GM18873 (cell line): Measurements from ENCODE around the gene TTLL13.
"Not testable (repeated sequence)": the region's sequence is repeated elsewhere in the genome, so short reads cannot be mapped to it uniquely, and the experiment has no call there.

Experiments used
- ATAC-seq: cut with Tn5 transposase; IDR thresholded peaks from one replicate; pipeline ENCODE4 v1.9.1; 2021; ENCODE audit warnings: mild to moderate bottlenecking, moderate library complexity, moderate number of reproducible peaks; ENCODE audit not compliant: unreplicated experiment, low FRiP score

The TTLL13 gene

DNA sequence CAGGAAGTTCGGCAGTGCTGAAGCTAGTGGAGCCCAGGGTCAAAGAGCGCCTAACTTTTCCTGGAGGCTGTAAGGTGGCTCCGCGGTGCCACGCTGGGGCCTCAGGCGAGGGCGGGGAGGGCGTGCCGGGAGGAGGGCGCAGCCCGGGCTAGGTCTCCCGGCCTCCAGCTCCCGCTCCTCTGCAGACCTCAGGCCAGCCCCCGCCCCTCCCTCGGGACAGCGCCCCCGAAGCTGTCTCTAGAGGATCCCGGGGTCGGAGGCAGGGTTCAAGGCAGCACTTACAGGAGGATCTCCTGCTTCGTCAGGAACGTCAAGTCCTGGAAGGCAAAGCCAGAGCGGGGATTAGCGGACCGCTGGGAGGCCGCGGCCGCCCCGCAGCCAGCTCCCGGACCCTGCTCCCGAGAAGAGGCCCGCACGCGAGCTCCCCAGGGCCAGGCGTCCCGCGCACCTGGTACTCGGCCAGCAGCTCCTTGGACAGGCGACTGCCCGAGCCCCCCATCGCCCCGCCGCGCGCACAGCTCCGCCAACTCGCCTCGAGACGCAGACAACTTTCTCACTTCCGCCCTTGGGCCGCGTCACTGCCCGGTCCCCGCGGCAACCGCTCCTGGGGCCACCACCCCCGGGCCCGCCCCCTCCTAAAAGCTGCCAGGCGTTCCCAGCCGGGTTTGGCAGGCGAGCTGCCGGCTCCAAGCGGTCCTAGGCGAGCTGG, 15.8 kb upstream of the TTLL13 start, which contains the start of gene CIB1:
TSS of gene CIB1 (minus strand) at position 555 of the 709 bp plus-strand sequence. CDS start at position 499, 56 bp downstream.
- peak; percentile 62 for ATAC-seq

DNA sequence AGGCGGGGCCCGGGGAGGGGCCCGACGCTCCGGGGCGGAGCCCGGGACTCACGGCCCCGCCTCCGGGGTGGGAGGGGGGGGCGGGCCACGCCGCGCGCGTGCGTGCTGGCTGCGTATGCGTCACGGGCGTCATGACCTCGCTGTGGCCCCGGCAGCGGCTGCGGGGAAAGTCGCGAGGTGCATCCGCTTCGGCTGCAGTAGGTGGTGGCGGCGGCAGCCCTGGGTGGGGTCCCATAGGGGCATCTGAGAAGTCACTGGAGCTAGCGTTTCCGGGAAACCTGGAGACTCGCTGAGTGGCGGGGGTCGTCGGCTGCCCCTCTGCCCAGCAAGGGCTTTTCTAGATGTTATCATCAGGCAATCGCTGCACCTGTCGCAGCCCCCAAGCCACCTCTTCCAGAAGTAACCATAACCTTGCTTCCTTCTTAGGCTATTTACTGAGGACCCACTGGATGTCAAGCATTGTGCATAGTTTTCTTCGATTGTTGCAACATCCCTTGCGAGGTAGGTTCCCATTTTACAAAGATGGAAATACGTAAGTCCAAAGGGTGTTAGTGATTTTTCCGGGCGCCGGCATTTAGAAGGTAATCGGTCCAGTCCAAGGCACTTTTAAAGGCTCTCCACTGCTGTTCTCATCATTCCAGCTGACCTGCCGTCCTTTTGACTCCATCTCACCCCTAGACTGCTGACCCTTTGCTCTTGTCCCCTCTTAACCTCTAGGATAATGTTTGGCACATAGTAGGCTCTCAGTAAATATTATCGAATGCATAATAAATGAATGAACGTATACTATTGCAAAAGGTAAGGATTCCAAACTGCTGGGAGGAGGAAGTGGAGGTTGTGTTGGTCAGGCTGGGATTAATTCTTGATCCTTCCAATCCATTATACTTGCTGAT, 15.0 kb upstream of the TTLL13 start, which contains the start of gene GDPGP1:
TSS of gene GDPGP1 (plus strand) at position 114 of the 893 bp plus-strand sequence. CDS start 6,700 bp downstream, outside the sequence.
- peak; percentile 57 for ATAC-seq

DNA sequence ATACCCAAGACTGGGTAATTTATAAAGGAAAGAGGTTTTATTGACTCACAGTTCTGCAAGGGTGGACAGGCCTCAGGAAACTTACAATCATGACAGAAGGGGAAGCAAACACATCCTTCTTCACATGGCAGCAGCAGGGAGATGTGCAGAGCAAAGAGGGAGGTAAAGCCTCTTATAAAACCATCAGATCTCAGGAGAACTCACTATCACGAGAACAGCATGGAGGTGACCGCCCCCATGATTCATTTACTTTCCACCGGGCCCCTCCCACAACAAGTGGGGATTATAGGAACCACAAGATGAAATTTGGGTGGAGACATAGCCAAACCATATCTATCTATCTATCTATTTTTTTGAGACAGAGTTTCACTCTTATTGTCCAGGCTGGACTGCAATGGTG, 10.0 kb upstream of the TTLL13 start:
- no peak for ATAC-seq

GRCh38 chr15:90240856-90241255, 8.5 kb upstream of the TTLL13 start:
- no peak for ATAC-seq

DNA sequence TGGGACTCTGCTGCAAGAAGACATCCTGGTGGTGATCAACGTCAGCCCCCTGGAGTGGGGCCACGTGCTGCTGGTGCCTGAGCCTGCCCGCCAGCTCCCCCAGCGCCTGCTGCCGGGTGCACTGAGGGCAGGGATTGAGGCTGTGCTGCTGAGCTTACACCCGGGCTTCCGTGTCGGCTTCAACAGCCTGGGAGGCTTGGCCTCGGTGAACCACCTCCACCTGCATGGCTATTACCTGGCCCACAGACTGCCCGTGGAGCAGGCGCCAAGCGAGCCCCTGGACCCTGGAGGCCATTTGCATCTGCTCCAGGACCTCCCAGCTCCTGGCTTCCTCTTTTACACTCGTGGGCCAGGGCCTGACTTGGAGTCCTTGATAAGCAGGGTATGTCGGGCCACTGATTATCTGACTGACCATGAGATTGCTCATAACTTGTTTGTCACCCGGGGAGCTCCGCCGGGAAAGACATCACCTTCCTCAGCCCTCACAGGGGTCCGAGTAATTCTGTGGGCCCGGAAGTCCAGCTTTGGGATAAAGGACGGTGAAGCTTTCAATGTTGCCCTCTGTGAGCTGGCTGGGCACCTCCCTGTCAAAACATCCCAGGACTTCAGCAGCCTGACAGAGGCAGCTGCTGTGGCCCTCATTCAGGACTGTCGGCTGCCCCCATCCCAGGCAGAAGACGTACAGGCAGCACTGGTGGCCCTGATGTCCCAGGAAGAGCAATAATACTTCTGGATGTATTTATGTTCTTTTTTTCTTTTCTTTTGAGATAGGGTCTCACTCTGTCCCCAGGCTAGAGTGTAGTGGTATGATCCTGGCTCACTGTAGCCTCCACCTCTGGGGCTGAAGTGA, 7.8 kb upstream of the TTLL13 start:
- no peak for ATAC-seq

DNA sequence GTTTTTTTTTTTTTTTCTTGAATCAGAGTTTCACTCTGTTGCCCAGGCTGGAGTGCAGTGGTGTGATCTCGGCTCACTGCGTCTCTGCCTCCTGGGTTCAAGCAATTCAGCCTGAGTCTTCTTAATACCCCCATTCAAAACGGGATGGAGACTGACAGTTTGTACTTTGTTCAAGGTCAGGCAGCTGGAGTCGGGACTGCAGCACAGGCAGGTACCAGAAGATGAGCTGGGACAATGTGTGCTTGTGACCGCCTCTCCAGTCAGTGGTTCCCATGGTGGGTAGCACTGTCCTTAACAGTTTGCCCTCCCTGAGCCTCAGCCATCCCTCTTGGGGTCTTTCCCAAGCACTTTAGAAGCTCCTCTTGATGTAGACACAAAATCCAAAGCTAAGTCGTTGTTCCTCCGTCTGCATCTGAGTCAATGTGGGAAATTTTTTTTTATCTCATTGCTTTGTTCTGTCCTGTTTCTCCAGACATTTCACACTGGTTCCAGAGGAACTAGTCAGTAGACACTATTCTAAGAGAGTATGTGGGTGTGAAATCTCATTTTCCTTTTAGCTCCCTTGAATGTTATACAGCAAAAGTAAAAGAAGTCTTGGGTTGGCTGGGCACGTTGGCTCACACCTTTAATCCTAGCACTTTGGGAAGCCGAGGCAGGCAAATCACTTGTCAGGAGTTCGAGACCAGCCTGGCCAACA, 5.3 kb upstream of the TTLL13 start:
- no peak for ATAC-seq

DNA sequence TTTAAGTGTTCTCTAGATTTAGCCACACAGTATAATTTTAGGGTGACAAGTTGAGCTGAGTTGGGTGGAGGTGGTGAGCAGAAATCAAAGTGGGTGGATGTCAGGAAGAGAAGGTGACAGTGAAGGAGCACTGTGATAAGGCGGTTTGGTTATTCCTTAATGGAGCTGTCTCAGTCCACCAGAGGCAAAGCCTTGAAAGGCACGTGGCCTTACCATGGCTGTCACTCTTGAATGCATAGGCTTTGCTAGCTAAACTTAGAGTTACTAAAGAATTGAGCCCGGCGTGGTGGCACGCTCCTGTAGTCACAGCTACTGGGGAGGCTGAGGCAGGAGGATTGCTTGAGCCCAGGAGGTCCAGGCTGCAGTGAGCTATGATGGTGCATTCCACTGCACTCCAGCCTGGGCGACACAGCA, 560 bp upstream of the TTLL13 start:
- no peak for ATAC-seq

DNA sequence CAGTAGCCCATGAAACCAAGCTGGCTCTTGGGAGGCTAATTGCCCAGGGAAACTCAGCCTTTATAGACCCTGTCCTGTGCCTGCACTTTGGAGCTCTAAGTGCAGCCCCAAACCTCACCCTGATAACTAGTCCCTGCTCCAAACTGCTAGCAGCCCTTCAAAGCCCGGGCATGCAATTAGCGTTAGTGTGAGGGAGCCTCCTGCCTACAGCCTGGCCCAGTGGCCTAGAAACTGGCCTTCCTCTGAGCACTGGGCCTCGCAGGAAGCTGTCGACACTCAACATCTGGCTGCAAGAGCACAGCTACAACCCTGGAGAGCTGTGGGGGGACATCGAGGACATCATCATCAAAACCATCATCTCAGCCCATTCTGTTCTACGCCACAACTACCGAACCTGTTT, 8.4 kb downstream of the TTLL13 start:
- no peak for ATAC-seq

DNA sequence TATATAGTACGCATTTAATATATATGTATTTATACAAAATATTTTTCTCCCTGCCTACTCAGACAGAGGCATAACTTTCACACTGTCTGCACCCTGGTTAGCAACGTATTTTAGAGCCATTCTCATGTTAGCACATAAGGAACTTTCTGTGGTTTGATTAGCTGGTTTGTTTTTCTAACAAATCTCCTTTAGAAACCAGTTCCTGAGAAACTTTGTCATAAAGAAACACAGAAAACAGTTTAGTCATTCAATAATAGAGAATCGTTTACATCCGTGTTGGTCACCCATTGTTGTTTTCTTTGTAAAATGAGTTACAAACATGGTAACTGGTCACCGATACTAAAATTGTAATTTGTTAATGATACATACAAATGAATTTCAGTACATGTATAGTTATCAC, 10.2 kb downstream of the TTLL13 start:
- ATAC-seq: peak; percentile 65

DNA sequence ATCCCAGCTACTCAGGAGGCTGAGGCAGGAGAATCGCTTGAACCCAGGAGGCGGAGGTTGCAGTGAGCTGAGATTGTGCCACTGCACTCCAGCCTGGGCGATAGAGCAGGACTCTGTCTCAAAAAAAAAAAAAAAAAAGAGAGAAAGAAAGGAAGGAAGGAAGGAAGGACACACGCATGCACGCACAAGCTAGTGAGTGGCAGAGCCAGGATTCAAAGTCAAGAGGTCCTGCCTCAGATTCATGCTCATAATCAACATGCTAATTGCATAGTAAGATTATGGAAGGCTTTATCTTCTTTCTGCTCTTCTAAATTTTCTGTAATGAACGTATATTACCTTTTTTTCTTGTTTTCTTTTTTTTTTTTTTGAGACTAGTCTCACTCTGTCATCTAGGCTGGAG, 11.4 kb downstream of the TTLL13 start:
- ATAC-seq: not testable (repeated sequence)

DNA sequence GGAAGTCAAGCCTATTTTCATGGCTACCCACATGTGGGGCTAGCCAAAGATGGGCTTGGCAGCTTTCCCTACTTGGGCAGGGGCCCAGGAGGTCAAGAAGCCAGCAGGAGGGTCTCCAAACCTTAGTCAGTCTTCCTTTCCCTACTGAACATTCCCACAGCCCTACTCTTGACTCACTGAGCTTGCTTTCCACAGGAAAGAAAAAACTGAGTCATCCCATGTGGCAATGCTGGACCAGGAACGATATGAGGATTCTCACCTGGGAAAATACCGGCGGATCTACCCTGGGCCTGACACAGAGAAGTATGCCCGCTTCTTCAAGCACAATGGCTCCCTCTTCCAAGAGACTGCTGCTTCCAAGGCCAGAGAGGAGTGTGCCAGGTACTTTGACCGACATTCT, 12.5 kb downstream of the TTLL13 start:
- no peak for ATAC-seq

DNA sequence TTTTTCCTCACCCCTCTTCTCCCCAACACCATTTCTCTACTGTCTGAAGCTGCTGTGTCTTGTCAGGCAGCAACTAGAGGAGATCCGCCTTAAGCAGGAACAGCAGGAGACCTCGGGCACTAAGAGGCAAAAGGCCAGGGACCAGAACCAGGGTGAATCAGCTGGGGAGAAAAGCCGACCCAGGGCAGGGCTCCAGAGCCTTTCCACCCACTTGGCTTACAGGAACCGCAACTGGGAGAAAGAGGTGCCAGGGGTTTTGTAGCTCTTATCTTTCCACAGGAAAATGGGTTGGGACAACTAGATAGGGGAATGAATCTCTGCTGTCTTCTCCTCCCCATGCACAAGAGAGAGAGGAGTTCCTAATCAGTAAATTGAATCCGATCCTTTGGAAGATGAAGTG, 13.1 kb downstream of the TTLL13 start:
- ATAC-seq: no peak

- no peak for ATAC-seq
Measured at GRCh38 chr15:90264671-90265070, 15.3 kb downstream of the TTLL13 start.

DNA sequence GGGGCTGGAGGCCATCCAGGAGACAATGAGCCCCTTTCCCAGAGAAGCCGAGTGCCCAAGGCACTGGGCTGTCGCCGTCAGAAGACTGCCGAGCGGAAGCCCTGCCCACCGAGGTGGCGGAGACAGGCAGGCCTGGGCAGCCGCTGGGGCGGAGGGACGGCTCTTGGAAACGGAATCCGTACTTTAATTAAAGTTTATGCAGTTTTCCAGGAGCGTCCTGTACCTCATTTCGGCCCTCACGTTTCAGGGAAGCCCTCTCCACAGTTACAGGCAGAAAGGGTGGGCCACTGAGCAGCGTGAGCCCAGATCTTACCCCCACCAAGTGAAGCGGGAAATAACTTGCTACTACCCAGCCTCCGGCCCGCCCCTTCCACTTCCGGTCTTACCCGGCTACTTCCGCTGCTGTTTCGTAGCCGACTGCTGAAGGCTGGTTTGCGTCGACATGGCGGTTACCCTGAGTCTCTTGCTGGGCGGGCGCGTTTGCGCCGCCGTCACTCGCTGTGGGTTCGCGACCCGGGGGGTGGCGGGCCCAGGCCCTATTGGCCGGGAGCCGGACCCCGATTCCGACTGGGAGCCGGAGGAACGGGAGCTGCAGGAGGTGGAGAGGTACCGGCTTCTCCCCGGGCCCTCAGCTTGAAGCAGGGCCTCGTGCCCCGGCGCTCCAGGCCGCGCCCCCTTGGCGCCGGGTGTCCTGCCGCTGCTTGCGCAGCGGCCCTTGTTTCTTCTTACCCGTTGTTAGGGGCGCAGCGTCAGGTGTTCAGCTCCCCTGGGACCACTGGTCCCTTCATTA, 16.1 kb downstream of the TTLL13 start, which contains the start of gene NGRN:
TSS of gene NGRN (plus strand) at position 402 of the 790 bp plus-strand sequence. CDS start at position 443, 41 bp downstream.
- ATAC-seq: peak; percentile 95

GRCh38 chr15:90266061-90266431, 16.7 kb downstream of the TTLL13 start:
- ATAC-seq: no peak

- no peak for ATAC-seq
Measured at GRCh38 chr15:90266485-90266884, 17.1 kb downstream of the TTLL13 start.

DNA sequence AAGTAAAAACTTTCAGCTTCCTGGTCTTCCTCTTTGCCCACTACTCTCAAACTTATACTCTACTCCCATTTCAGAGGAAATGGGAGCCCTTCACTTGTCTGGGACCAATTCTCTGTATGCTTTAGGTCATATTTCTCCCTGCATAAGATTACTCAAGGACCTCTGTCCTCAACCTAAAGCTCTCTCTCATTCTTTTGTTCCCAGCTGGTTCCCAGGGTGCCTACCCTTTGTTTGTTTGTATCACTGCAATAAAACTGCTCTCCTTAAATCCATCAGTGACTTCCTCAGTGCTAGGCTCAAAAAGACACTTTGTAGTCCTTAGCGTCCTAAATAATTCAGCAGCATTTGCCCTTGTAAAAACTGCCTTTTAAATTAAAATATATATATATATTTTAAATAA, 19.1 kb downstream of the TTLL13 start:
- no peak for ATAC-seq

DNA sequence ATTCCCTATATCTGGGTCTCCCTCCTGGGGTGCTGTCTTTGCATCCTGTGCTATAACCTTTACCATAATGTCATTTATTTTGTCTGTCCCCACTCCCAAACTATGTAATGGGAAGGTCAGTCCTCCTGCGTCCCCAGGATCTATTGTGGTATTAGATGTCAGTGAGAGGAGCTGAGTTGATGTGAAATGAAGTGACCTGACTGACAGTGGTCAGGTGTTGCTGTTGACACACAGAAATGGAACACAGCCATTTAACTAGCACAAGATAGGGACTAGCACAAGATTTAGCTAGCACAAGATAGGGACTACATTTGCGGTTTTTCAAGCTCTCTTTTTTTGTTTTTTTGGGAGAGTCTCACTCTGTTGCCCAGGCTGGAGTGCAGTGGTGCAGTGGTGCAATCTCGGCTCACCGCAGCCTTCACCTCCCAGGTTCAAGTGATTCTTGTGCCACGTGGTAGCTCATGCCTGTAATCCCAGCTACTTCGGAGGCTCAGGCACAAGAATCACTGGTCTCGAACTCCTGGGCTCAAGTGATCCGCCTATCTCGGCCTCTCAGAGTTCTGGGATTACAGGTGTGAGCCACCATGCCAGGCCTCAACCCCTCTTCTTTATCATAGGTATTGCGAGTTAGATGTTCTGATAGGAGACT, 21.3 kb downstream of the TTLL13 start:
- ATAC-seq: no peak
